HG03175 (cell line): ENCODE results near the gene NRP2.
A peak's percentile ranks its signal among the peaks of the same experiment; 100 is the strongest.

Source experiments
- ATAC-seq: cut with Tn5 transposase; IDR thresholded peaks from one replicate; pipeline ENCODE4 v1.9.1; 2021; ENCODE audit warnings: mild to moderate bottlenecking, moderate library complexity; ENCODE audit not compliant: unreplicated experiment

NRP2 gene

GRCh38 chr2:205686783-205687640, 4.7 kb downstream of the NRP2 start:
- no peak for ATAC-seq

- no peak for ATAC-seq
These were observed 5.3 kb downstream of the NRP2 start for GRCh38 chr2:205687641-205687956.

- ATAC-seq, result no peak
These were observed 6.3 kb downstream of the NRP2 start for GRCh38 chr2:205688417-205689200.

GRCh38 chr2:205689820-205690219, 7.5 kb downstream of the NRP2 start:
- no peak for ATAC-seq

- ATAC-seq, result no peak
These were observed 9.8 kb downstream of the NRP2 start for GRCh38 chr2:205692104-205692503.

GRCh38 chr2:205694256-205694655, 12.0 kb downstream of the NRP2 start:
- no peak for ATAC-seq

GRCh38 chr2:205695460-205695991, 13.2 kb downstream of the NRP2 start:
- no peak for ATAC-seq

- no peak for ATAC-seq
These were observed 14.1 kb downstream of the NRP2 start for GRCh38 chr2:205696331-205696926.

- no peak for ATAC-seq
These were observed 14.7 kb downstream of the NRP2 start for GRCh38 chr2:205696927-205697441.

- no peak for ATAC-seq
These were observed 16.3 kb downstream of the NRP2 start for GRCh38 chr2:205698286-205699268.

GRCh38 chr2:205699515-205700289, 17.4 kb downstream of the NRP2 start:
- no peak for ATAC-seq

GRCh38 chr2:205700331-205701132, 18.2 kb downstream of the NRP2 start:
- peak; percentile 67 for ATAC-seq

- ATAC-seq, result no peak
These were observed 19.2 kb downstream of the NRP2 start for GRCh38 chr2:205701509-205701908.

GRCh38 chr2:205702576-205702975, 20.3 kb downstream of the NRP2 start:
- ATAC-seq, result no peak

GRCh38 chr2:205703471-205704126, 21.3 kb downstream of the NRP2 start:
- no peak for ATAC-seq

GRCh38 chr2:205704127-205704741, 21.9 kb downstream of the NRP2 start:
- no peak for ATAC-seq

GRCh38 chr2:205705511-205706349, 23.4 kb downstream of the NRP2 start:
- no peak for ATAC-seq
